ENCODE data around the gene TOX3.

- TF ChIP-seq ZNF747 (tag by site-specific recombination; IDR thresholded peaks at IDR 0.05) (no peak), ZNF664 (tag by site-specific recombination; IDR thresholded peaks at IDR 0.05) (no peak), ZSCAN16 (tag by site-specific recombination; IDR thresholded peaks at IDR 0.05) (no peak), ZNF211 (tag by site-specific recombination; IDR thresholded peaks at IDR 0.05; ENCODE audit: low read depth) (no peak), ZNF292 (tag by site-specific recombination; IDR thresholded peaks at IDR 0.05; ENCODE audit: borderline replicate concordance, low read depth) (no peak), ZNF585B (tag by site-specific recombination; IDR thresholded peaks at IDR 0.05) (no peak), ZFP41 (tag by site-specific recombination; IDR thresholded peaks at IDR 0.05; ENCODE audit: borderline replicate concordance) (no peak), ZFP69B (tag by site-specific recombination; IDR thresholded peaks at IDR 0.05) (no peak), ZIC2 (tag by site-specific recombination; IDR thresholded peaks at IDR 0.05) (no peak), ZFP3 (tag by site-specific recombination; IDR thresholded peaks at IDR 0.05; ENCODE audit: low read depth) (no peak)
- TF ChIP-seq, protein P1, sequence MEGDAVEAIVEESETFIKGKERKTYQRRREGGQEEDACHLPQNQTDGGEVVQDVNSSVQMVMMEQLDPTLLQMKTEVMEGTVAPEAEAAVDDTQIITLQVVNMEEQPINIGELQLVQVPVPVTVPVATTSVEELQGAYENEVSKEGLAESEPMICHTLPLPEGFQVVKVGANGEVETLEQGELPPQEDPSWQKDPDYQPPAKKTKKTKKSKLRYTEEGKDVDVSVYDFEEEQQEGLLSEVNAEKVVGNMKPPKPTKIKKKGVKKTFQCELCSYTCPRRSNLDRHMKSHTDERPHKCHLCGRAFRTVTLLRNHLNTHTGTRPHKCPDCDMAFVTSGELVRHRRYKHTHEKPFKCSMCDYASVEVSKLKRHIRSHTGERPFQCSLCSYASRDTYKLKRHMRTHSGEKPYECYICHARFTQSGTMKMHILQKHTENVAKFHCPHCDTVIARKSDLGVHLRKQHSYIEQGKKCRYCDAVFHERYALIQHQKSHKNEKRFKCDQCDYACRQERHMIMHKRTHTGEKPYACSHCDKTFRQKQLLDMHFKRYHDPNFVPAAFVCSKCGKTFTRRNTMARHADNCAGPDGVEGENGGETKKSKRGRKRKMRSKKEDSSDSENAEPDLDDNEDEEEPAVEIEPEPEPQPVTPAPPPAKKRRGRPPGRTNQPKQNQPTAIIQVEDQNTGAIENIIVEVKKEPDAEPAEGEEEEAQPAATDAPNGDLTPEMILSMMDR (tag by site-specific recombination; IDR thresholded peaks at IDR 0.05), result no peak
Observed at GRCh38 chr16:52578829-52579498, 32.0 kb upstream of the TOX3 start.

Data from HEK293 (cell line).